Chondrocyte (in vitro differentiated cells): ENCODE results near the gene IRF3. TPM values are rescaled to one million over a fixed set of nuclear protein-coding genes. Genes with fewer than 3 reads are reported as not detected.

Experiments used
- DNase-seq: peaks from one replicate; pipeline ENCODE4 v3.0.0; 2021; ENCODE audit warnings: mixed read lengths, low spot score
- H3K27ac Mint-ChIP-seq: one replicate; pipeline ENCODE4 v1.8.0; 2021; ENCODE audit warnings: mild to moderate bottlenecking, moderate library complexity, mixed read lengths; ENCODE audit not compliant: unreplicated experiment
- H3K27me3 Mint-ChIP-seq: 2 replicates; pipeline ENCODE4 v1.8.0; 2021; ENCODE audit warnings: low read depth, mixed read lengths
- H3K36me3 Mint-ChIP-seq: 2 replicates; pipeline ENCODE4 v1.8.0; 2021; ENCODE audit warnings: low read depth, mixed read lengths
- H3K4me1 Mint-ChIP-seq: 2 replicates; pipeline ENCODE4 v1.8.0; 2021; ENCODE audit warnings: low read depth, mild to moderate bottlenecking, mixed read lengths
- H3K4me3 Mint-ChIP-seq: one replicate; pipeline ENCODE4 v1.8.0; 2021; ENCODE audit warnings: mild to moderate bottlenecking, moderate library complexity, mixed read lengths; ENCODE audit not compliant: unreplicated experiment
- H3K9me3 Mint-ChIP-seq: 2 replicates; pipeline ENCODE4 v1.8.0; 2021; ENCODE audit warnings: low read depth, mixed read lengths
- CTCF ChIP-seq: fragments of 200-600 bp; sonication (generic); IDR thresholded peaks from 2 replicates; pipeline ENCODE4 v1.5.0; 2021; ENCODE audit warnings: antibody characterized with exemption, mild to moderate bottlenecking, moderate library complexity
- microRNA-seq: library from miRNA; unstranded; fragments of <30 nt; microRNA quantifications from one replicate; pipeline ENCODE4 v1.2.0, GENCODE V29; 2020; ENCODE audit warnings: borderline number of aligned reads
- total RNA-seq: library from RNA; stranded (reverse); gene quantifications from 3 replicates; pipeline ENCODE4 v1.2.1, GENCODE V29; 2021

The IRF3 gene
- total RNA-seq, 1 donor from 2014 or later: 53.0 TPM

DNA sequence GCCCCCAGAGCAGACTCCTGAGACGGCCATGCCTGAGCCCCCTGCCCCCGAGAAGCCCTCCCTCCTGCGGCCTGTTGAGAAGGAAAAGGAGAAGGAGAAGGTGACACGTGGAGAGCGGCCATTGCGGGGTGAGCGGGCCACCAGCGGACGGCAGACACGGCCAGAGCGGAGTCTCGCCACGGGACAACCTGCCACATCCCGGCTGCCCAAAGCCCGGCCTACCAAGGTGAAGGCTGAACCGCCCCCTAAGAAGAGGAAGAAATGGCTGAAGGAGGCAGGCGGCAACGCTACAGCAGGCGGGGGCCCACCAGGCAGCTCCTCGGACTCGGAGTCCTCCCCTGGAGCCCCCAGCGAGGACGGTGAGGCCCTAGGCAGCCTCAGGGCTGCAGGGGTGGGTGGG lies 49.8 kb downstream of the IRF3 start:
- Mint-ChIP-seq H3K9me3 (no peaks in the 10 kb centered on the region), H3K27me3 (no peaks in the 10 kb centered on the region), H3K4me1 (peaks cover 17% of the 10 kb centered on the region), H3K4me3 (no peak overlapping the region), H3K36me3 (peaks cover 23% of the 10 kb centered on the region), H3K27ac (peak overlapping the region; percentile 68)
- no peak for TF ChIP-seq CTCF
- DNase-seq: no peak

DNA sequence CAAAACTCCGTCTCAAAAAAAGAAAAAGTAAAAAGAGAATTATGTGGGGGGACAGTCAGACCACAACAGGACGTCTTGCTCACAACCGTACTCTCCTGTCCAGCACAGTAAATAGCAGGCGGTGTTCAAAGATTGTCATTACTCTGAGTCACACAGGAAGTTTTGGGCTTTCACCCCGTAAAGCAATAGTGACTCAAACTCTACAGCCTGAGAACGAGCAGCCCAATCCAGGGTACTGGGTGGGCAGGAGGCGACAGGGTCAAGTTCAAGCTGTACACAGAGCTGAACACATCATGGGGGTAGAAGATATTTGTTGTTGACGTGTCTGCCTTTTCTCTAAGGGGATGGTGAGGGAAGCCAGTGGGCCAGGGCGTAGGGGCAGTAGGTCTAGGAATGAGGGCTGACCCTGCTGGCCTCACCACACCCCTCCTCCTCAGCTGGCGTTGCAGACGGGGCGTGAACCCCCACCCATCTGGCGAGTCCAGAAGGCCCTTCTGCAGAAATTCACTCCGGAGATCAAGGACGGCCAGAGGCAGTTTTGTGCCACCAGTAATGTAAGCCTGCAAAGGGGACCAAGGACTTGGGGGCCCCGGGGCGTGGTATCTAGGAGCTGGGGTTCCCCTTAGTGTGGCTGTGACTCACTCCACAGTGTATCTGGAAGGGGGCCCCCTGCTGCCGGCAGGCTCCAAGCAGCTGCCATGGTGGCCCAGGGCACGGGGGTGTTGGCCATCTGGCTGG lies 51.4 kb downstream of the IRF3 start:
- Mint-ChIP-seq H3K27me3 (no peaks in the 10 kb centered on the region), H3K9me3 (no peaks in the 10 kb centered on the region), H3K27ac (peak overlapping the region; percentile 90), H3K4me1 (peaks cover 17% of the 10 kb centered on the region), H3K36me3 (peaks cover 21% of the 10 kb centered on the region), H3K4me3 (no peak overlapping the region)
- peak; percentile 31 for TF ChIP-seq CTCF
- DNase-seq: no peak

DNA sequence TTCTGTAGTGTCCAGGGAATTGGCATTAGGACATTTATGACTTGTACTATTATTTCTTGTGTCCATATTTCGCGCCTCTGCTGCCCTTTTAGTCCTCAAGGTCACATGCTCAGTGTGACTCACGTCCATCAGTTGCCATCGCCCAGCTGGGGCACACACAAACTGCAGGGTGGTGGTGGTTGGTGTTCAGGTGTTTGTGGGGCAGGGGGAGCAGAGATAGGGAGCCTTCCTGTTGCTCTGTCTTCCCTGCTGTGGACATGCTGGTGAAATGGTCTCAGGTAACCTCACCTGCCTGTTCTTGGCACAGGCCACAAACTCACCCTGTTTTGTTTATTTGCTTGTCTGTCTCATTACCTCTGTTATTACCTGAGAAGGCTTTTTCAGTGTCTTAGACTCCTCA lies 52.3 kb downstream of the IRF3 start:
- peaks cover 17% of the 10 kb centered on the region for H3K4me1 Mint-ChIP-seq
- no peak for TF ChIP-seq CTCF
- peak overlapping the region; percentile 90 for H3K27ac Mint-ChIP-seq
- H3K36me3 Mint-ChIP-seq: peaks cover 18% of the 10 kb centered on the region
- H3K27me3 Mint-ChIP-seq: no peaks in the 10 kb centered on the region
- H3K4me3 Mint-ChIP-seq: no peak overlapping the region
- H3K9me3 Mint-ChIP-seq: no peaks in the 10 kb centered on the region
- no peak for DNase-seq

Small RNA genes lying within 50 kb of the gene (microRNA-seq; reads per million reads assigned to microRNA genes)
- not detected for gene MIR5088

Other genes starting within 250 kb of the IRF3 start
- not detected in 3 replicates for gene PTH2, start 242.4 kb downstream of the IRF3 start, total RNA-seq
- not detected in 3 replicates for gene GFY, start 240.5 kb downstream of the IRF3 start, total RNA-seq
- gene SLC17A7, start 224.3 kb downstream of the IRF3 start, total RNA-seq: 0.17 to 0.47 TPM (median 0.33 TPM) in 3 replicates
- 52.1 to 60.2 TPM (median 54.6 TPM) in 3 replicates for gene PIH1D1, start 214.0 kb downstream of the IRF3 start, total RNA-seq
- gene ALDH16A1, start 212.6 kb downstream of the IRF3 start, total RNA-seq: 23.2 to 34.9 TPM (median 24.5 TPM) in 3 replicates
- gene FLT3LG, start 191.6 kb downstream of the IRF3 start, total RNA-seq: 1.6 to 3.4 TPM (median 1.9 TPM) in 3 replicates
- gene RPL13A, start 178.2 kb downstream of the IRF3 start, total RNA-seq: 1,566 to 1,771 TPM (median 1,602 TPM) in 3 replicates
- gene RPS11, start 169.4 kb downstream of the IRF3 start, total RNA-seq: 1,193 to 1,478 TPM (median 1,199 TPM) in 3 replicates
- gene FCGRT, start 153.2 kb downstream of the IRF3 start, total RNA-seq: 103 to 112 TPM (median 103 TPM) in 3 replicates
- gene RCN3, start 137.9 kb downstream of the IRF3 start, total RNA-seq: 233 to 326 TPM (median 298 TPM) in 3 replicates
- 41.0 to 47.0 TPM (median 46.5 TPM) in 3 replicates for gene NOSIP, start 85.3 kb downstream of the IRF3 start, total RNA-seq
- 0.17 to 0.56 TPM (median 0.39 TPM) in 3 replicates for gene PRRG2, start 84.5 kb downstream of the IRF3 start, total RNA-seq
- gene PRR12, start 74.7 kb downstream of the IRF3 start, total RNA-seq: 23.8 to 33.9 TPM (median 28.1 TPM) in 3 replicates
- gene RRAS, start 25.7 kb downstream of the IRF3 start, total RNA-seq: 61.7 to 113 TPM (median 104 TPM) in 3 replicates
- 76.3 to 79.0 TPM (median 77.3 TPM) in 3 replicates for gene SCAF1, start 23.6 kb downstream of the IRF3 start, total RNA-seq
- 18.3 to 26.6 TPM (median 21.4 TPM) in 3 replicates for gene BCL2L12, start 76 bp upstream of the IRF3 start, total RNA-seq
- 97.7 to 105 TPM (median 98.0 TPM) in 3 replicates for gene PRMT1, start 11.4 kb upstream of the IRF3 start, total RNA-seq
- gene ADM5, start 23.7 kb upstream of the IRF3 start, total RNA-seq: 0.49 to 1.4 TPM (median 0.52 TPM) in 3 replicates
- 26.3 to 30.7 TPM (median 27.3 TPM) in 3 replicates for gene CPT1C, start 25.3 kb upstream of the IRF3 start, total RNA-seq
- gene TSKS, start 97.4 kb upstream of the IRF3 start, total RNA-seq: not detected in 3 replicates
- 144 to 149 TPM (median 146 TPM) in 3 replicates for gene AP2A1, start 101.1 kb upstream of the IRF3 start, total RNA-seq
- gene FUZ, start 147.4 kb upstream of the IRF3 start, total RNA-seq: 10.2 to 19.8 TPM (median 10.8 TPM) in 3 replicates
- 40.0 to 44.6 TPM (median 40.1 TPM) in 3 replicates for gene MED25, start 152.4 kb upstream of the IRF3 start, total RNA-seq
- gene PTOV1, start 185.3 kb upstream of the IRF3 start, total RNA-seq: 168 to 229 TPM (median 170 TPM) in 3 replicates
- gene PNKP, start 201.7 kb upstream of the IRF3 start, total RNA-seq: 51.4 to 97.0 TPM (median 52.4 TPM) in 3 replicates
- gene AKT1S1, start 211.5 kb upstream of the IRF3 start, total RNA-seq: 52.0 to 70.5 TPM (median 55.8 TPM) in 3 replicates
- 36.3 to 45.3 TPM (median 44.8 TPM) in 3 replicates for gene TBC1D17, start 211.8 kb upstream of the IRF3 start, total RNA-seq
- 0.17 TPM in 1 of 3 replicates, not detected in the others for gene IL4I1, start 231.0 kb upstream of the IRF3 start, total RNA-seq